HG03432 (cell line): Measurements from ENCODE around the gene AHCYL2.
"Not testable (repeated sequence)": the region's sequence is repeated elsewhere in the genome, so short reads cannot be mapped to it uniquely, and the experiment has no call there.

Experiments
- ATAC-seq: cut with Tn5 transposase; IDR thresholded peaks from one replicate; pipeline ENCODE4 v1.9.1; 2021; ENCODE audit warnings: mild to moderate bottlenecking, moderate library complexity; ENCODE audit not compliant: unreplicated experiment

AHCYL2 gene

DNA sequence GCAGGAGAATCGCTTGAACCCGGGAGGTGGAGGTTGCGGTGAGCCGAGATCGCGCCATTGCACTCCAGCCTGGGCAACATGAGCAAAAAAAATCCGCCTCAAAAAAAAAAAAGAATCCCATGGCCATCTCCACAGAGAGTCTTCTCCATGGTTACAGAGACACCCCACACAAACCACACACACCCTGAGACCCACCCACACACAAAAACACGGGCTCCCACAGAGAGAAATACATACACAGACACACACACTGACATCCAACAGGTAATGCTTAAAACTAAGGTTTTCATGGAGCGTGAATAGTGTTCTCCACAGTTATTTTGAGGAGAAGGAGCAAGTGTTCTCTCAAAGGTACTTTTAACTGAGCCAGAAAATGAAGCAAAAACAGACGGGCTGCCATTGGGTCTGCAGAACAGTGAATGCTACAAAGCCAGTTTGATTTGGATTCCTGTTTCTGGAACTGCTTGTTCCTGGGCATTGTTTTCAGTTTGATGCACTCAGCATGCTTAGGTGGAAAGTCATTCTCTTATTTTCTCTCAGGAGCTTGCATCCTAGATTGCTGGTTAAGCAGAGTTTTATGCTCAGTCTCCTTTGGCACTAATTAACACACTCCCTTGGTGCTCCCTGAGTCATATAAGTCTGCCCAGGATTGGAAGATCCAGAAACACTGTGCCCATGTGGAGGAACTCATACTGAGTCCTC, 15.4 kb downstream of the AHCYL2 start:
- ATAC-seq, result no peak

DNA sequence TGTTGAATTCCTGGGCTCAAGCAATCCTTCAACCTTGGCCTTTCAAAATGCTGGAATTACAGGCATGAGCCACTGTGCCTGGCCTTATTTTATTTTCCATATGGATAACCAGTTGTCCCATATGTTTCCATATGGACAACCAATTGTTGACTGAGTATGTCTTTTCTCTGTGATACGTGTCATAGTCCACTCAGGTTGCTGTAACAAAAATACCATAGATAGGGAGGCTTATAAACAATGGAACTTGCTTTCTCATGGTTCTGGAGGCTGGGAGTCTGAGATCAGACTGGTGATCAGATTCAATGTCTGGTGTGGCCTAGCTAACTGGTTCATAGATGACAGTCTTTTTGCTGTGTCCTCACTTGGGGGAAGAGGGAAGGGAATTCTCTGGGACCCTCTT, 19.4 kb downstream of the AHCYL2 start:
- no peak for ATAC-seq

DNA sequence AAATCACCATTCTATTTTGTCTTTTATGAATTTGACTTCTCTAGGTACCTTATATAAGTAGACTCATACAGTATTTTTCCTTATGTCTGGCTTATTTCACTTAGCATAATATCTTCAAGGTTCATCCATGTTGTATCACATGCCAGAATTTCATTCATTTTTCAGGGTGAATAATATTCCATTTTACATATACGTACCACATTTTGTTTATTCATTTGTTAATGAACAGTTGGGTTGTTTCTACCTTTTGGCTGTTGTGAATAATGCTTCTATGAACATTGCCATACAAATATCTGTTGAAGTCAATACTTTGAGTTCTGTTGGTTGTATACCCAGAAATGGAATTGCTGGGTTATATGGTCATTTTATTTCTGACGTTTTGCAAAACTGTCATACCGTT, 20.7 kb downstream of the AHCYL2 start:
- no peak for ATAC-seq

DNA sequence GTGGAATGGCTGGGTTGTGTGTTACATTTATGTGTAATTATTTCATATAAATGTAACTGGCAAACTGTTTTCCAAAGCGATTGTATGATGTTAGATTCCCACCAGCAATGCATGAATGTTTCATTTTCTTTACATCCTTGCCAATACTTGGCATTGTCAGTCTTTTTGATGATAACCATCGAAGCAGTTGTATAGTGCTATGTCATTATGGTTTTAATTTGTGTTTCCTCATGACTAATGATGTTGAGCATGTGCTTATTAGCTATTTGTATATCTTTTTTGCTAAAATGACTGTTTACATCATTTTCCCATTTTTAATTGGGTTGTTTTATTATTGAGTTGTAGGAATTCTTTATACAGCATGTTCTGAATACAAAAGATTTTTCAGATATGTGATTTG, 22.3 kb downstream of the AHCYL2 start:
- no peak for ATAC-seq

DNA sequence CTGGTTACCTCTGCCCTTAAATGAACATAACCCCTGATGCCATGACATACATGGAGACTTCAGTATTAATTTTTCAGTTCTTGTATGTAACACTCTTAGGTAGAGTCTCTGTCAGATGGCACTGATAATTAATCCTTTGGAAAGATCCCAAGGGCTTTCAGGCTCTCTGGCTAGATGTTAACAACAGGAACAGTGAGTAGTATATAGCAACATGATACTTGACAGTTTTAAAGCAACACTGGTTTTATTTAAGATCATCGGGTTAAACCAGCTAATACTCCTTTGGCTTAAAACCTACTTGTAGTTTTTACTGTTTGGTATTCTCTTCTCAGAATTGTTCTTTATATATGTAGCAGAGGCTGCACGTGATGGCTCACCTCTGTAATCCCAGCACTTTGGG, 27.3 kb downstream of the AHCYL2 start:
- no peak for ATAC-seq

DNA sequence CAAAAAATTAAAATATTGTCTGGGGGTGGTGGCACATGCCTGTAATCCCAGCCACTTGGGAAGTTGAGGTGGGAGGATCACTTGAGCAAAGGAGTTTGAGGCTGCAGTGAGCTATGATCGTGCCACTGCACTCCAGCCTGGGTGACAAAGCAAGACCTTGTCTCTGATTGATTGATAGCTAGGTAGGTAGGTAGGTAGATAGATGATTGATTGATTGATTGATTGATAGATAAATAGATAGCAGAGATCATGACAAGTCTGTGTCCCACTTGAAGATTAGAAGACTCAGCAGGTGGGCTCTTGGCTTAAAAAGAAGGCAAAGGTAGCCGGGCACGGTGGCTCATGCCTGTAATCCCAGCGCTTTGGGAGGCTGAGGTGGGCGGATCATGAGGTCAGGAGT, 27.8 kb downstream of the AHCYL2 start:
- not testable (repeated sequence) for ATAC-seq

DNA sequence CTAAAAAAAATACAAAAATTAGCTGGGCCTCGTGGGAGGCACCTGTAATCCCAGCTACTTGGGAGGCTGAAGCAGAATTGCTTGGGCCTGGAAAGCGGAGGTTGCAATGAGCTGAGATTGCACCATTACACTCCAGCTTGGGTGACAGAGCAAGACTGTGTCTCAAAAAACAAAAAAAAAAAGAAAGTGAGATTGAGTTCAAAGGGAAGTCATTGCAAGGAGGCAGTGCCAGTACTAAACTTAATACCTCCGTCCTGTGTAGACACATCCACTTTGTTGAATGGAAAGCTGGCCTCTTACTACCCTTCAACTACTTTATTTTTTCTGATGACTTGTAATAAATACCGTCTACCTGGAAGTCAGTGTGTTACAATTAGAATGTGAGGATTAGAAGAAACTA, 31.0 kb downstream of the AHCYL2 start:
- ATAC-seq, result no peak

DNA sequence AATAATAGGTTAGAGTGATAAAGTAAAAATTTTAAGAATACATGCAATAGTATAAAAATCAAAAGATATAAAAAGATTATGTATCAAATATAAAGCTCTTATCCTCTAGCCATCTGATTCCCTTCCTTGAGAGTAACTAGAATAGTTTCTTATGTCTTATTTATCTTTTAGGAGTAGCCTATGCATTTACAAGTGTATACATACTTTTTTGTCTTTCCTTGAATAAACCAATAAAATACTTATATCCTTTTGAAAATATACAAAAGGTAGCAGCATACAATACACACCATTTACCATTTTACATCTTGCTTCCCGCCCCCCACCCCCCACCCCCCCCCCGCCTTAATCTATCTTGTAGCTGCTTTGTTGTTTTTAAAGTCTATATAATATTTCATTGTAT, 31.4 kb downstream of the AHCYL2 start:
- ATAC-seq, result no peak

DNA sequence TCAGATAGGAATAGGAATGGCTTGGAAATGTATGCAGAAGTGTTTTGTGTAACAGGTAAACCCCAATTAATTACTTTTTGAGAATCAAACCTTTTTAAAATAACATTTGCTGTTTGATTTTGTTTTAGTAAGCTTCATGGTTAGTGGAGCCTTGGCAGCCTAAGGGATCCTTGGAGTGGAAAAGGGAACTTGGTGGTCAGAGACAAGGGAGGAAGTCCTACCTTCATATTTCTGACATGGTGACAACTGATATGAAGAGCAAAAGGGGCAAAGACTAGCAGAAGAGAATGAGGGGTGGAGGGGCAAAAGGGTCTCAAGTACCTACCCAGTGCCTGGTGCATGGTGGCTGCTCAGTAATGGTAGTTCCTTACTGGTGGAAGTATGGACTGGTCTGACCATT, 32.3 kb downstream of the AHCYL2 start:
- no peak for ATAC-seq

DNA sequence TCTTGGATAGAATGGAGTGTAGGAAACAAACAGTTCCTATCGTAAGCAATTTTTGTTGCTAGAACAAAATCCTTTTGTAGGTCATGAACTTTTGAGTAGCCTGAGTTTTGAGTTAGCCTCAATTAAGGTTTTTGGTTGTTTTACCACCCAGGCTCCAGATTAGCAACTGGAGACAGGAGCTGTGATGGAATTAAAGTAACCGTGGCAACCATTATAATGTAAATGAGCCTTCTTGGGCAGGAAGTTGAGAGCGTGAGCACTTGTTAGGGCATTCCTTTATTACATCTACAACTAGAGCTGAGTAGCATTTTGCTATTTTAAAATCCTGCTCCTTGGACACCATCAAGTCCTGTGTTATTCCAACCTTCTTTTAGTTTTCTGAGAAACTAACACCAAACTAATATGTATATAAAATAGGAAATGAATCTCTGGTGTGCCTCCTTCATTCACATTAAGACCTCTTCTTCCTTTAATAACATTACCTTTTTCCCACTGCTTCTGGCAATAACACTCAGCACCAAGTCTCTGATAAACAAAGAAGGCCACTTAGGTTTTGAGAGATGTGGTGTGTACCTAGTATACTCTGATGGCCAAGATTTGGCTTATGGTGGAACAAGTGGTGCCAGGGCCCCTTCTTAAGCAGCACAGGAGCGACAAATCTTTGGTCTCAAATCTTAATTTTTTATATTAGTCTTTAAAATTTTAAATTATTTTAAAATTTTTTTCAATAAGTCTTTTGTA, 34.0 kb downstream of the AHCYL2 start:
- no peak for ATAC-seq

DNA sequence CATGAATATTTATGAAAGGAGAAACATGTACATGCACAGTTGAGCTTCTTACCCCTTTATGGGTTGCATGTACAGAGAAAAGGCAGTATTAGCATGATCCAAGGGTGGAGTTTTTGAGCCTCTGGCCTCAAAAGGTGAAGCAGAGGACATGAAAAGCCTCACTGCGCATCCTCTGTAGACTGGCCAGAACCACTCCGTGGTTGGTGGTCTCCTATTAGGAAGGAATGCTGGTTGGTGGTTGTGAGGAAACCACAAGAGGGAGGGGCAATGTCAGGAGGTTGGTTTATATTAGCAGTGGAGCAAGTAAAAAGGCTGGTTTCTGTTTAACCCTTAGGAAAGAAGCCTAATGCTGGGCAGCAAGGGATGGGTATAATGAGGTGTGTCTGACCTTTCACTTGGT, 37.5 kb downstream of the AHCYL2 start:
- ATAC-seq, result no peak

DNA sequence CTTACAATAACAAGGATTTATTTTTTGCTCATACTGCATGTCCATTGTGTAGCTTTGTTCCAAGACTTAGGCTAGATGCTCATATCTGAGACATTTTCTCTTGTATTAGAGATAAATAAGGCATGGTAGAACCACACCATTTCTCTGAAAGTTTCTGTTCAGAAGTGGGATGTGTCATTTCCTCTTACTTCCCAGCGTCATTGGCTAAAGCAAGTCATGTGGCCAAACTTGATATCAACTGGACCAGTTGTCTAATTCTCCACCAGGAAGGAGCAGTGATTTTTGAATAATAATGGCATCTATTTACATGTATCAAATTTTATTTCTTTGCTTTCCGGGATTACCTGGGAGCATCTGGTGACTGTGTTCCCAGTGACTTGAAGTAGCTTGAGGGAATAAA, 38.3 kb downstream of the AHCYL2 start:
- no peak for ATAC-seq

DNA sequence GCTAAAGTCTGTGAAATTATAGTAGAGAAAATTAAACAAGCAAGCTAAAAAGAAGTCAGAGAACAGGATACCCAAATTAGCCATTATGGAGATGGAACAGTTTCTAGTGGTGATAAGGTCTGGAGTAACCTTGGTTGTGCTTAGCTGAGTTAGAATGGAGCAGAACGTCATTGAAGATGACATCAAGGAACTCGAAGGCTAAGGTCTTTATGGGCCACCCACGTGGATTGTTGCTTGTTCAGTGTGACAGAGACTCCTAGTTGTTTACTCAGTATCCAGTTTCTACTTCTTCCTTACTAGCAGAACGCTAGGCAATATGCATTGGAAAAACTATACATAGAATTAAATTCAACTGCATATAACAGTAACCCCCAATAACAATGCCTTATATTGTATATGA, 39.7 kb downstream of the AHCYL2 start:
- ATAC-seq, result no peak

DNA sequence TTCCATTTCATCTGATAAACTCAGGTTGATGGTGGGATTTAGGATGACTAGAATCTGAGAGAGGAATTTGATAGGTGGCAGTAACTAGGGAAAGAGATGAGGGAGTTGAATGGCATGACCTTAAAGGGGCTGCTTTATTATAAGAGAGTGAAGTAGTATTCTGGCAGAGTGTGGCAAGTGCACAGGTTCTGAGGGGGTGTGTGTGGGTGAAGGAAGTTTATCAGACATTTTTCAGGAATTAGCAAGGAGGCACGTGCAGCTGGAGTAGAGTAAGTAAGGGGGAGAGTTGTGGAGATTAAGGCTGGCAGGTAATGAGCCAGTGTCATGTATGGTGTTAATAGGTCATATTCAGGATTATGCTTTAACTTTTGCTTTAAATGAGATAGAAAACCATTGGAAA, 40.5 kb downstream of the AHCYL2 start:
- ATAC-seq, result no peak

DNA sequence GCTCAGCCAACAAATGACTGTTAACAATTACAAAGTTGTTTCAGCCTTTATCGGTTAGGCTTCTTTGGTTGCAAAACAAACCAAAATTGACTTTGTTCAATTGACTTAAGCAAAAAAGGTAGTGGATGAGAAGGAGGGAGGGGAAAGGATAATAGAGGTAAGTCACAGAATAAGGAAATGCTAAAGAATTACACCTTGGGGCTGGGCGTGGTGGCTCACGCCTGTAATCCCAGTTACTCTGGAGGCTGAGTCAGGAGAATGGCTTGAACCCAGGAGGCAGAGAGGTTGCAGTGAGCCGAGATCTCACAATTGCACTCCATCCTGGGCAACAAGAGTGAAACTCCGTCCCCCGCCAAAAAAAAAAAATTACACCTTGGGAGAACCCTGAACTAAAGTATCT, 41.4 kb downstream of the AHCYL2 start:
- ATAC-seq, result no peak

DNA sequence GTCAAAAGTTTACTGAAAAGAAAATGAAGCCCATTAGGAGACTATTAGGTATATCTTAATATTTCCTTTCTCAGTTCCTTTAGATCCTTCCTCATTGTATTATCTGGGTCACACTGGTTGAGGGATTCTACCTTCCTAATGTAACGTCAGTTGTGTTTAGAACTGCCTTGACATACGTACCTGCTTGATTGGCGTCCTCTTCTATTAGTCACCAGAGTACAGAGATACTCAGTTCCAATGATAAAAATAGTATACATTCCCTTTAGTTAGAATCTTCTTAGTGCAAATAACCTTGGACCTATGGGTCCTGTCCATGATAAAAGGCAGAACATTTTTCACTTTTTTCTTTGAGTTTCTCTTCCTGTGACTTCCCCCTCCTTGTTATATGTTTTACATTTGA, 45.2 kb downstream of the AHCYL2 start:
- ATAC-seq, result no peak

DNA sequence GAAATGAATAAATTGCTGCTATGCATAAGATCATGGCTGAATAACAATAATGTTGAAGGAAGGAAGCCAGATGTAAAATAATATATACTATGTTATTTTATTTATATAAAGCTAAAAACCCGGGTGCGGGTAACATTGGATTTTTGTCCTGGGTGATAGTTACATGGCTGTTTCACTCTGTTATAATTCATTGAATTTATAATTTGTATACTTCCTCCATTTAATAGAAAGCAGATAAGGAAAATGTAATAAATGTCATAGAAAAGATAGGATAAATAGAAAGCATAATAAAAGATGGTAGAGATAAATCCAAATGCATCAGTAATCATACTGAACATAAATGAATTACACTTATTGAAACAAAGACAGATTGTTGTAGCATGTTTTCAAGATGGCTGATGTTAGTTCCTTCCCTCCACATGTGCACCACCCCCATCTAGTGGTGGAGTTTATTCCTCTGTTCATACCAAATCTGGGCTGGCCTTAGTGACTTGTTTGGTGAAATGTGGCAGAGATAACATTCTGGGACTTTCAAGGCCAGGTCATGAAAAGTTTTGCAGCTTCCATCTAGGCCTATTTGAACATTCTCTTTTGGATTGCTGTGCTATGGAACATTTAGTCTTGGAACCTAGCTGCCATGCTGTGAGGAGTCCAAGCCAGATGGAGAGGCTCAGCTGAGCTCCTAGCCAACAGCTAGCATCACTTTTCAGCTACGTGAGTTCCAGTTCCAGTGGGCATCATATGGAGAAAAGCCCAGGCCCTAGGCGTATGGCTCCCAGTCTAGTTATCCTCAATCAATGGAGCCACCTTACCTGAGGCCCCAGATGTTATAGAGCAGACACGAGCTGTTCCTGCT, 46.9 kb downstream of the AHCYL2 start:
- ATAC-seq, result peak; percentile 62

DNA sequence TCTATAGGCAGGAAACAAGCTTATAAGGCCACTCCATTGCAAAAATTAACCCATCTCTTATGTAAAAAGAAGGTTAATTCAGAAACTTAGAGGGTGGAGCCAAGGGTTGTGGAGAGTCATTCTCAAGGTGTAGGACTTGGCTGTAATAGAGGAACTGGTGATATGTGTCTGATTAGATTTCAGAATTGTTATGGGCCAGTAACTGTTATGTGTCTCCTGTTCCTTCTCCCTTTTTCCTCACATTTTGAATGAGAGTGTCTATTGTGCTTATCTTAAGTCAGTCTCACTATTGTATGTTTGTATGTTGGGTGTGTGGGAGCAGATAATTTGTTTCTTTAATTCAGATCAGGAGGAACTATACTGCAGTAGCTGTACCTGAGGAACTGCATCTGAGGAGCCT, 49.1 kb downstream of the AHCYL2 start:
- ATAC-seq, result no peak

DNA sequence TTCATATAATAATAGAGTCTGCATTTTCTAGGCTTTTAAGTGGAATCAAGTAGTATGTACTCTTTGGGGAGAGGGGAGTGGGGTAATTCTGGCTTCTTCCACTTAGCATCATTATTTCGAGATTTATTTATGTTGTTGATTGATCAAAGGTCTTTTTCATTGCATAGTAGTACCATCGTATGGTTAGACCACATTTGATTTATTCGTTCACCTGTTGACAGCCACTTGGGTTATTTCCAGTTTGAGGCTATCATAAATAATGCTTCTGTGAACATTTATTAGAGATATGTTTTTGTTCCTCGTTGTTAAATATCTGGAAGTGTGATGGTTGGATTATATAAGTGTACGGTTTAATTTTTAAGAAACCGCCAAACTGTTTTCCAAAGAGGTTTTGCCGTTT, 52.8 kb downstream of the AHCYL2 start:
- no peak for ATAC-seq

DNA sequence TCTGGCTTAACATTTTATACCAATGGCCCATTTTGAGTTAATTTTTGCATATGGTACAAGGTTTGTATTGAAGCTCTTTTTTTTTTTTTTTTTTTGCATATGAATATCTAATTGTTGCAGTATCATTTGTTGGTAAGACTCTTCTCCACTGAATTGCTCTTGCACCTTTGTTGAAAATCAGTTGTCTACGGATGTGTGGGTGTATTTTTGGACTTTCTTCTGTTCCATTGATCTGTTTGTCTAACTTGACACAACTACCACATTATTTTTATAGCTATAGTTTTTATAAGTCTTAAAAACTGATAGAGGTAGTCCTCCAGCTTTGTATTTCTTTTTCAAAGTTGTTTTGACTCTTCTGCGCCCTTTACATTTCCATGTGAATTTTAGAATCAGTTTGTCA, 53.9 kb downstream of the AHCYL2 start:
- ATAC-seq, result no peak

DNA sequence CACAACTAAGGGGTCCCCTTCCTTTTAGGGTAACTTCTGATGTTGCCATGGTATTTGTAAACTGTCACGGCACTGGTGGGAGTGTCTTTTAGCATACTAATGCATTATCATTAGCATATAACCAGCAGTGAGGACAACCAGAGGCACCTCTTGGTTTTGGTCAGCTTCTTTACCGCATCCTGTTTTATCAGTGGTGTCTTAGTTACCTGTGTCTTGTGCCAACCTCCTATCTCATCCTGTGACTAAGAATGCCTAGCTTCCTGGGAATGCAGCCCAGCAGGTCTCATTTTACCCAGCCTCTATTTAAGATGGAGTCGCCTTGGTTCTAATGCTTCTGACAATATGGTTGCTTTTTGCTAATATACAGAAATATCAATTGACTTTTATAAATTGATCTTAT, 54.9 kb downstream of the AHCYL2 start:
- no peak for ATAC-seq

DNA sequence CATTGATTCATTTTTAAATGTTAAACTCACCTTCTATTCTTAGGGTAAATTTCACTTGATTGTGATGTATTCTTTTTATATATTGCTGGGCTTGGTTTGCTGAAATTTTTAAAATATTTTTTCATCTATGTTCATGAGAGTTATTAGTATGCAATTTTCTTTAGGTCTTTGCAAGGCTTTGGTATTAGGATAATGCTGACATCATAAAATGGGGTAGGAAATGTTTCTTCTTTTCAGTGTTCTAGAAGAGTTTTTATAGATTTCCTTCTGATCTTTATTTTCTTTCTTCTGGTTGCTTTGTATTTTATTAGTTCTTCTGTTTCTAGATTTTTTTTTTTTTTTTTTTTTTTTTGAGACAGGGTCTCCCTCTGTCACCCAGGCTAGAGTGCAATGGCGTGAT, 56.3 kb downstream of the AHCYL2 start:
- ATAC-seq, result no peak
